Measurements from ENCODE around the gene ASIC4. TPM values are rescaled to one million over a fixed set of nuclear protein-coding genes. Genes with fewer than 3 reads are reported as not detected.

Gene ASIC4
- total and polyA plus RNA-seq, 2 of the 13 experiments (the other 11 are each of a cell fraction or from before 2014, with no cell fraction given) = 0.03 TPM; not detected in 1

GRCh38 chr2:219543596-219544358, 29.5 kb downstream of the ASIC4 start, which contains the start of the genes CHPF and TMEM198 (continued):
- peak; percentile 95 for TF ChIP-seq ZHX2 (IDR thresholded peaks at IDR 0.05; ENCODE audit: low read depth)
- TF ChIP-seq ZHX2 (CRISPR knock-in tag; IDR thresholded peaks at IDR 0.05; ENCODE audit: borderline replicate concordance) = peak; percentile 92; the same call in 1 of the 2 replicates
- peak; percentile 91 for TF ChIP-seq SPEN (CRISPR knock-in tag; IDR thresholded peaks at IDR 0.05; ENCODE audit: low read depth)
- 0 out of 2 replicates have a peak, but pooled peaks have one; percentile 4 for TF ChIP-seq ZNF234 (CRISPR knock-in tag; conservative IDR thresholded peaks at IDR 0.05)
- TF ChIP-seq ZBTB7B (CRISPR knock-in tag; IDR thresholded peaks at IDR 0.05) = peak; percentile 37; the same call in 1 of the 2 replicates
- no peak for TF ChIP-seq SUZ12 (IDR thresholded peaks at IDR 0.05; ENCODE audit: low read depth, low read length)
- TF ChIP-seq HNRNPLL (IDR thresholded peaks at IDR 0.05; ENCODE audit: low read depth, low read length, poor library complexity, severe bottlenecking) = peak; percentile 92
- TF ChIP-seq ZNF33B (CRISPR knock-in tag; IDR thresholded peaks at IDR 0.05) = peak; percentile 84
- TF ChIP-seq ZBTB43 (CRISPR knock-in tag; conservative IDR thresholded peaks at IDR 0.05) = peak; percentile 91; the same call in 1 of the 2 replicates
- TF ChIP-seq RAD21 (CRISPR knock-in tag; IDR thresholded peaks at IDR 0.05) = peak; percentile 47
- TF ChIP-seq ZNF768 (CRISPR knock-in tag; IDR thresholded peaks at IDR 0.05) = peak; percentile 56; the same call in 1 of the 2 replicates
- peak; percentile 26; the same call in 1 of the 2 replicates for TF ChIP-seq SMAD1 (CRISPR knock-in tag; IDR thresholded peaks at IDR 0.05; ENCODE audit: borderline replicate concordance, low read depth)
- TF ChIP-seq TFAP4 (IDR thresholded peaks at IDR 0.05; ENCODE audit: borderline replicate concordance, low read depth) = peak; percentile 88
- TF ChIP-seq DDIT3 (CRISPR knock-in tag; IDR thresholded peaks at IDR 0.05) = no peak
- TF ChIP-seq ZBTB2 (CRISPR knock-in tag; IDR thresholded peaks at IDR 0.05; ENCODE audit: low read depth) = peak; percentile 67; the same call in 1 of the 2 replicates
- TF ChIP-seq RFX3 (CRISPR knock-in tag; IDR thresholded peaks at IDR 0.05) = no peak
- TF ChIP-seq PHB2 (IDR thresholded peaks at IDR 0.05; ENCODE audit: partially characterized antibody) = no peak
- peak; percentile 82 for TF ChIP-seq KLF11 (CRISPR knock-in tag; IDR thresholded peaks at IDR 0.05)
- TF ChIP-seq TCF12 (IDR thresholded peaks at IDR 0.05) = no peak
- peak; percentile 75; the same call in 1 of the 2 replicates for TF ChIP-seq TCF12 (CRISPR knock-in tag; IDR thresholded peaks at IDR 0.05)

Data from HepG2 (cell line).